T-helper 22 cell (primary cell): ENCODE measurements around the gene P3H3.

Source experiments
- DNase-seq: peaks from one replicate; pipeline ENCODE4 v3.0.0-alpha.2; 2020; ENCODE audit warnings: low read depth

P3H3 gene

DNA sequence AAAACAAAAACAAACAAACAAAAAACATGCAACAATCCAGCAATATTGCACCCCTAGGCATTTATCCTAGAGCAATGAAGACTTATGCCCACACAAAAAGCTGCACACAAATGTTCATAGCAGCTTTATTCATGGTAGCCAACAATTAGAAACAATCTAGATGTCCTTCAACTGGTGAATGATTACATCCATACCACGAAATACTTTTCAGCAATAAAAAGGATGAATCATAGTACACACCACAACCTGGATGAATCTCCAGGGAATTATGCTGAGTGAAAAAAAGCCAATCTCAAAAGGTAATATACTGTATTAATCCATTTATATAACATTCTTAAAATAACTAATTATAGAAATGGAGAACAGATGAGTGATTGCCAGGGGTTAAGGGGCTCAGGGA is 21.0 kb upstream of the P3H3 start:
- DNase-seq, result no peak

DNA sequence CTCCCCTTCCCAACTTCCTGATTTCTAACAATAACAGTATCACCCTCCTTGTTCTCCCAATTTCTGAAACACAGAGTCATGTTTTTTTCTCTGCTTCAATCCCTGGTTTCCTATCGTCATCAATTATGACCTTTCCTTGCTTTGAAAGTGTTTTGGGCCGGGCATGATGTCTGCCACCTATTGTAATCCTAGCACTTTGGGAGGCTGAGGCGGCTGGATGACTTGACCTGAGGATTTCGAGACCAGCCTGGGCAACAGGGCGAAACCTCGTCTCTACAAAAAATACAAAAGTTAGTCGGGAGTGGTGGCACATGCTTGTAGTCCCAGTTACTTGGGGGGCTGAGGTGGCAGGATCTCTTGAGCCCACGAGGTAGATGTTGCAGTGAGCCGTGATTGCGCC is 19.2 kb upstream of the P3H3 start:
- DNase-seq, result no peak

DNA sequence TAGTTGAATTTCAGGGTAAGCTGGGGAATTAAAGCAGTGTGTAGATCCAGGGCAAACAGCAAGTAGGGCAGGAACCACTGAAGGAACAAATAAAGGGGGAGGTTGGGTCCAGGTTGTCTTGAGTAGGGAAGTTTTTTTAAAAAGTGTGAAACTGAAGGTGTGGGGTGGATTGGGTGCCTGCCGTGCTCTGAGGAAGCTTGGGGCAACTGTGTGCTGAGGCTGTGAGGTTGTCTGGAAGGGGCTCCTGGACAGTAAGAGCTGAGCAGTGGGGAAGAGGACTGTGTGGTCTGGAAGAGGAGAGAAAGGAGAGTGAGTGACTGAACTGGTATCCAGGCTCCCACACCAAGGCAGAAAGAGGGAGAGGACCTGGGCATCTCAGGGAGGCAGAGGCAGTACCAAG is 17.4 kb upstream of the P3H3 start:
- DNase-seq, result no peak

DNA sequence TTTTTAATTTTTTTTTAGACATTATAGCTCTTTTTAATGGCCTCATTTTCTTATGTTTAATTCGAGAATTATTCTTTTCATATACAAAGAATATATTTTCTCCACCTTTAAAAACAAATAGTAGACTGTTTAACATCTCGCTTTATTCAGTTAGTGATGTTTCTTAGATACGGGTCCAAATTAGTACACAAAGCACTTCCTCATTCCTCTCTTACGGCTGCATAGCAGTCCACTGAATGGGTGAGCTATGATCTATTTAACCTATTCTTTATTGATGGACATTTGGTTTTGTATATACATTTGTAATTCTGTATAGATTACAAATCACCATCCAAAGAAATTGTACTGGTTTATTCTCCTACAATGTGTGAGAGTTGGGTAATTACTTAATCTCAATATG is 14.8 kb upstream of the P3H3 start:
- DNase-seq, result no peak

DNA sequence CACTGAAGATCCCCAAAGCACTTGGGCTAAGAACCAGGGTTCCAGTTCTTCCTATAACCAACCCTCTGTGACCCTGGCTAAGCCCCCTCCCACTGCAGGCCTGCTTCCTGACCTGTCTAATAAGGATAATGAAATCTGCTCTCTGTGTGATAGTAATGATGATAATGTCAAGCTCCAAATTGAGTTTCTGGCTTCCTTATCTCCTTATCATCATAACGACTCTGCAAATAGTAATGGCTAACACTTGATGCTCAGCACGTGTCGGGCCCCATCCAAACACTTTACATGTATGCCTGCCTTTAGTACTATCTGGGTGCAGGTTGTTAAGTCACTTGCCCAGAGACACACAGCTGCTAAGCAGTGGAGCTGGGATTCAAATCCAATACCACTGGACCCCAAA is 11.6 kb upstream of the P3H3 start:
- no peak for DNase-seq

DNA sequence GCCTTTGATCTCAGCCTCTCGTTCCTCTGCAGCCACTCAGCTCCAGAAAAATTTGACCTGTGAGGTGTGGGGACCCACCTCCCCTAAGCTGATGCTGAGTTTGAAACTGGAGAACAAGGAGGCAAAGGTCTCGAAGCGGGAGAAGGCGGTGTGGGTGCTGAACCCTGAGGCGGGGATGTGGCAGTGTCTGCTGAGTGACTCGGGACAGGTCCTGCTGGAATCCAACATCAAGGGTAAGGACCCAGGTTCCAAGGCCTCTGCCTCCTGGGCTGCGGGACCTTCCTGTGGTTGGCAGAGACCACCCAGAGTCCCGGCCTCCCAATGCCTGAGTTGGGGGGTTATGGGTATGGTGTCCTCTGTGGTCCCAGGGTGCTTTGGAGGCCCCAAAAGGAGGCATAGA is 11.1 kb upstream of the P3H3 start:
- no peak for DNase-seq

DNA sequence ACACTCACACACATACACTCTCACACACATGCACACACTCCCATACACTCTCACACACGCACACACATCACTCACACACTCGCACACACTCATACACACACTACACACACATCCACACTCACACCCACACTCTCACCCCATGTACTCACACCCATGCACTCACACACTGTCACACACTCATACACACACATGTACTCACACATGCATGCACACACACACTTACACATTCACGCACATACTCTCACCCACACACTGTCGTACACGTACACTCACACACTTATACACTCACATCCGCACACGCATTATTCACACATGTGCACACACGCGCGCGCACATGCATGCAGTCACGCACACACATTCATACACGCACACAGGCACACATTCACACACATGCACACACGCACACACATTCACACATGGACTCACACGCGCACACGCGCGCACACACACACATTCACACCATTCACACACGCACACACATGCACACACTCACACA is 10.5 kb upstream of the P3H3 start:
- no peak for DNase-seq

DNA sequence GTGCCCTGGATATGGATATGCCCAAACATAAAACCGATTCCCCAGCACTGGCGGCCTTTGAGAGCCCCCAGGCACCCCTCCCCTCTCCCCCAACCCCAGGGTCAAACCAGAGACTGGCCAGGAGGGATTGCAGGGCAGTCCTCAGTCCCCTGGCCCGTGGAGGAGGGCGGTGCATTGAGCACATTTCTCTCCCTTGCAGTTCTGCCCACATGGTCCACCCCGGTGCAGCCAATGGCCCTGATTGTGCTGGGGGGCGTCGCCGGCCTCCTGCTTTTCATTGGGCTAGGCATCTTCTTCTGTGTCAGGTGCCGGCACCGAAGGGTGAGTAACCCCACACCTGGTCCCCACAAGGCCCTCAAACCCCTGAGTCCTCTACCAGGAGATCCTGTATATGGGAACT is 10.0 kb upstream of the P3H3 start:
- no peak for DNase-seq

DNA sequence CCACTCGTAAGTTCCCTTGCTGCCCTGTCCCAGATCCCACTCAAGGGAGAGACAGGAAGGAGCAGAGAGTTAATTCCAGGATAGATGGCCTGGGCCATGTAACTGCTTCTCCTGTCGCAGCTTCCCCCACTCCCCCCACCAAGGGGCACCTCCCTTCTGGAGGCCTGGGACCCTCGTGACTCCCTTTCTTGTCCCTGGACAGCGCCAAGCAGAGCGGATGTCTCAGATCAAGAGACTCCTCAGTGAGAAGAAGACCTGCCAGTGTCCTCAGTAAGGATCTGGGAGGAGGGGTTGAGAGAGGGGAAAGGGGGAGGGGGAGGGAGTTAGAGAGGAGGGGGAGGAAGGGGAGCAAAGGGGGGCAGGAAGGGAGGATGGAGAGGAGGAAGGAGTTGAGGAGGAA is 9.6 kb upstream of the P3H3 start:
- DNase-seq, result no peak

DNA sequence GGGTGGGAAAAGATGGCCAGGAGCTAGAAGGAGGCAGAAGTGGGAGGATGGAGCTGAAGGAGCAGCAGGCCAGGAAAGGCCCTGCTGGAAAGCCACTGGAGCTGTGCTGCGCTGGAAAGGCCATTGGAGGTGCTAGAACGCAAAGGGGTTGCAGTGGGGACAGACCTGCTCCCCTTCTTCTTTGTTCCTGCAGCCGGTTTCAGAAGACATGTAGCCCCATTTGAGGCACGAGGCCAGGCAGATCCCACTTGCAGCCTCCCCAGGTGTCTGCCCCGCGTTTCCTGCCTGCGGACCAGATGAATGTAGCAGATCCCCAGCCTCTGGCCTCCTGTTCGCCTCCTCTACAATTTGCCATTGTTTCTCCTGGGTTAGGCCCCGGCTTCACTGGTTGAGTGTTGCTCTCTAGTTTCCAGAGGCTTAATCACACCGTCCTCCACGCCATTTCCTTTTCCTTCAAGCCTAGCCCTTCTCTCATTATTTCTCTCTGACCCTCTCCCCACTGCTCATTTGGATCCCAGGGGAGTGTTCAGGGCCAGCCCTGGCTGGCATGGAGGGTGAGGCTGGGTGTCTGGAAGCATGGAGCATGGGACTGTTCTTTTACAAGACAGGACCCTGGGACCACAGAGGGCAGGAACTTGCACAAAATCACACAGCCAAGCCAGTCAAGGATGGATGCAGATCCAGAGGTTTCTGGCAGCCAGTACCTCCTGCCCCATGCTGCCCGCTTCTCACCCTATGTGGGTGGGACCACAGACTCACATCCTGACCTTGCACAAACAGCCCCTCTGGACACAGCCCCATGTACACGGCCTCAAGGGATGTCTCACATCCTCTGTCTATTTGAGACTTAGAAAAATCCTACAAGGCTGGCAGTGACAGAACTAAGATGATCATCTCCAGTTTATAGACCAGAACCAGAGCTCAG is 8.8 kb upstream of the P3H3 start:
- no peak for DNase-seq

DNA sequence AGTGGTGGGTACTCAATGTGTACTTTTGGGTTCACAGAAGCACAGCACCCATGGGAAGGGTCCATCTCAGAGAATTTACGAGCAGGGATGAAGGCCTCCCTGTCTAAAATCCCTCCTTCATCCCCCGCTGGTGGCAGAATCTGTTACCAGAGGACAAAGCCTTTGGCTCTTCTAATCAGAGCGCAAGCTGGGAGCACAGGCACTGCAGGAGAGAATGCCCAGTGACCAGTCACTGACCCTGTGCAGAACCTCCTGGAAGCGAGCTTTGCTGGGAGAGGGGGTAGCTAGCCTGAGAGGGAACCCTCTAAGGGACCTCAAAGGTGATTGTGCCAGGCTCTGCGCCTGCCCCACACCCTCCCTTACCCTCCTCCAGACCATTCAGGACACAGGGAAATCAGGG is 8.0 kb upstream of the P3H3 start:
- DNase-seq, result no peak

DNA sequence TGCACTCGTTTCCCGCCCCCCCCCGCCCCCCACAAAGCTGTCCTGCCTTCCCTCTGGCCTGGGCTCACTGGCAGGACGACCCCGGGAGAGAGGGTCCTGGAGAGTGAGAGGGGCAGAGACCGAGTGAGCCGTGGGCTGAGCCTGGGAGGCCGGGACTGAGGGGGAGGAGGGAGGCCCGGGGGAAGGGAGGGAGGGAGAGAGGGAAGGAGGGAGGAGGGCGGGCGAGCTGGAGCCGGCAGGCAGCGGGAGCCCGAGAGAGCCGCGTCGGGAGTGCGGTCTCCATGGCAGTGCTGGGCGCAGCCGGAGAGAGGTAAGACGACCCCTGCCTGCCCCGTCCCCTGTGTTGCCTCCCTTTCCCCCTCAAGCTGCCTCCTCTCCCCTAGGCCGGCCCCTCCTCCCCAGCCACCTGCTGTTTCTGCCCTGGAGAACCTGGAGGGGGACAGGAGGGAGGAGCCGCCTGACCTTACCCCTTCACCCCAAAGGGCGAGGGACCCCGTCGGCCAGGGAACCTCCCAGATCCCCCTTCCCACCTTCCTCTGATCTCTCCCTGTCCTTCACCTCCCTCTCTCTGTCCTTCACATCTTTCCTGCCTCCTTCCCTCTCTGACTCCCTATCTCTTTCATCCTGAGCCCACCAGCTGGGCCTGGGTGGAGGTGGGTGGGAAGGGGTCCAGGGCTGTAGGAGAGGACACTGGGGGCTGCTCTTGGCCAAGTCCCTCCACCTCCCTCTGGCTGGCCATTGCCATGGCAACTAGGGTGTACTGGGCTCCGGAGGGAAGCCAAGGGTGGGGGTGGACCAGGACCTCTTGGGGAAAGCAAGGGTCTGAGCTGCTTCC is 6.4 kb upstream of the P3H3 start, which contains the start of gene GPR162:
GPR162 (plus strand) TSS at position 231 of the 835 bp plus-strand sequence. CDS start 2,078 bp downstream, outside the sequence.
- DNase-seq, result no peak

DNA sequence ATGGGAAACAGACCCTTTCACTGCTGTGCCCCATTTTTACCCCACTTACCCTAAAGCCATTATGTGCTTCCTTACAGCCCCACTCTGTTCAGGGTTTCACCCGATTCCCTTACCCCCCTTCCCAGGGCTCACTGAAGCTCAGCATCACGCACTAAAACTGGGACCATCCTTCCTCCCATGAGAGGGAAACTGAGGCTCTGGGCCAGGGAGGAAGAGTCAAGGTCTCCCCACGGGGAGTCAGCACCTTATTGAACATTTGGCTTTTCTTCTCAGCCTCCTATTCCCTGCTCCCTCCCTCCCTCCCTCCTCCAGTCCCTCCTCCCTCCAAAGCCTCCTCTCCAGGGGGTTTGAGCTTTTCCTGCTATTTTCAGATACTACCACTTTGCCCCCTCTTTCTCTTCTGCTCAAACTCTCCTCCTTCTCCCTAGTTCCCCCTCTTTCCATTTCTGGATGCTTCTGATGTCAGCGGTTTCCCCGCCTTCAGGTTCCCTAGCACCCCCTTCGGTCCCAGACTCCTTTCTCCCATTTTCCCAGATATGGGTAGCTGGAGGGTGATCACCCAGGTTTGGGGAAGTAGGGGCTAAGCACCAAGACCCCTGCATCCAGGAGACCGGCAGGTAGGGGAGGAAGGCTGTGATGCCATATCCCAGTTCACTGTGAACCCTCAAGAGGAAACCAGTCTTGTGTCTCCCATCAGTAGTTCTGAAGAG is 5.6 kb upstream of the P3H3 start:
- DNase-seq, result no peak

DNA sequence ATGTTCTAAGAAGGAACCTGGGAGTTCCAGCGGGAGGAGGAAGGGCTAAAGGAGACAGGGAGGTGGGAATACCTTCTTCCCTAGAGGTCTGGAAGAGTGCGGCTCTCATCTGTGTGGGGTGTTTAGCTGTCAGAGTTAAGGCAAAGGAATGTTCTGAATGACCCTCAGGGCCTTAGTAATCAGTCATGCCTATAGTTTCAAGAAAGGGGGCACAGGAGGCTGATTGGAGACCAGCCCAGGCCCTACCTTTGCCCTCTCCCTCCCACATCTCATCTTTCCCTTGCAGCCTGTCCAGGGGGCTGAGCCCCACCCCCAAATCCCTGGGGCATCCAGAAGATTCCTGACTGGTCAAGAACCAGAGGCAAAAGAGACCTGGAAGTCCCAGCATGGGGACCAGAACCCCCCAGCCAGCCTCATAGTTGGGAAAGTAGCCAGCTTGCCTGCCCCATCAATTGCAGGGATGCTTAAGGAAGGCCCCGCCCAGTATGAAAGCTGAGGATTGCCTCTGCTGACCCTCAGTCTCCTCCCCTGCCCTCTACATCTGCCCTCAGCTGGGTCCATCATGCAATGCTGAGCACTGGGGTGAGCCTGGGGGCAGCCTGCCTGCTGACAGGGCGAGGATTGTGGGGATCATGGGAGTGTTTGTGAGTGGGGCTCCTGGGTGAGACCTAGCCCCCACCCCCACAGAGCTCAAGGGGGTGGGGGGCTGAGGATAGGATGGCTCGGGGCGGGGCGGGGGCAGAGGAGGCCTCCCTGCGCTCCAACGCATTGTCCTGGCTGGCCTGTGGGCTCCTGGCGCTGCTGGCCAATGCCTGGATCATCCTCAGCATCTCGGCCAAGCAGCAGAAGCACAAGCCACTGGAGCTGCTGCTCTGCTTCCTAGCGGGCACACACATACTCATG is 4.8 kb upstream of the P3H3 start:
- no peak for DNase-seq

DNA sequence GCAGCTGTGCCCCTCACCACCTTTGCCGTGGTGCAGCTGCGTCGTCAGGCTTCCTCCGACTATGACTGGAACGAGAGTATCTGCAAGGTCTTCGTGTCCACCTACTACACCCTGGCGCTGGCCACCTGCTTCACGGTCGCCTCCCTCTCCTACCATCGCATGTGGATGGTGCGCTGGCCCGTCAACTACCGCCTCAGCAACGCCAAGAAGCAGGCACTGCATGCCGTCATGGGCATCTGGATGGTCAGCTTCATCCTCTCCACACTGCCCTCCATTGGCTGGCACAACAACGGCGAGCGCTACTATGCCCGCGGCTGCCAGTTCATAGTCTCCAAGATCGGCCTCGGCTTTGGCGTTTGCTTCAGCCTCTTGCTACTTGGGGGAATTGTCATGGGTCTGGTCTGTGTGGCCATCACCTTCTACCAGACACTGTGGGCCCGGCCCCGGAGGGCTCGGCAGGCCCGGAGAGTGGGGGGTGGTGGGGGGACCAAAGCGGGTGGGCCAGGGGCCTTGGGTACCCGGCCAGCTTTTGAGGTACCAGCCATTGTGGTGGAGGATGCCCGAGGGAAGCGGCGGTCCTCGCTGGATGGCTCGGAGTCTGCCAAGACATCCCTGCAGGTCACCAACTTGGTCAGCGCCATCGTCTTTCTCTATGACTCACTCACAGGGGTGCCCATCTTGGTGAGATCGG is 4.0 kb upstream of the P3H3 start:
- no peak for DNase-seq

DNA sequence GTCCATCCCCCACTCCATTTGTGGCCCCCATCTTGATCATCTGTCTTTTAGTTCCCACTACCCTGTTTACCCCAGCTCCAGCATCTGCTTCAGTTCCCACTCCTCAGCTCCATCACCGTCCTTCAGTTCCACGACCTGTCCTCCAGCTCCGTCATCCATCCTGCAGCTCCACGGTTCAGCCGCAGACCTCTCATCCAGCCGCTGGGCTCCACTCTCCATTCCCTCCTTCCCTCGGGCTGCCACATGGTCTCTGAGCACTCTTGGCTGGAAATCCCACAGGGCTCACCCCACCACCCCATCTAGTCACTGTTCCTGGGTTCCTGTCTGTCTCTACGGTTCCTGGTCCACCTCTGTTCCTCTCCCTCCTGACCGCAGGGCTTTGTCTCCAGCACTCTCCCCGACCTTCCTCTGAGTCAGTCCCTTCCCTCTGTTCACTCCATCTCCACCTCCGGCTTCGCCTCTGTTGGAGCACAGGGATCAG is 3.3 kb upstream of the P3H3 start:
- DNase-seq, result no peak

DNA sequence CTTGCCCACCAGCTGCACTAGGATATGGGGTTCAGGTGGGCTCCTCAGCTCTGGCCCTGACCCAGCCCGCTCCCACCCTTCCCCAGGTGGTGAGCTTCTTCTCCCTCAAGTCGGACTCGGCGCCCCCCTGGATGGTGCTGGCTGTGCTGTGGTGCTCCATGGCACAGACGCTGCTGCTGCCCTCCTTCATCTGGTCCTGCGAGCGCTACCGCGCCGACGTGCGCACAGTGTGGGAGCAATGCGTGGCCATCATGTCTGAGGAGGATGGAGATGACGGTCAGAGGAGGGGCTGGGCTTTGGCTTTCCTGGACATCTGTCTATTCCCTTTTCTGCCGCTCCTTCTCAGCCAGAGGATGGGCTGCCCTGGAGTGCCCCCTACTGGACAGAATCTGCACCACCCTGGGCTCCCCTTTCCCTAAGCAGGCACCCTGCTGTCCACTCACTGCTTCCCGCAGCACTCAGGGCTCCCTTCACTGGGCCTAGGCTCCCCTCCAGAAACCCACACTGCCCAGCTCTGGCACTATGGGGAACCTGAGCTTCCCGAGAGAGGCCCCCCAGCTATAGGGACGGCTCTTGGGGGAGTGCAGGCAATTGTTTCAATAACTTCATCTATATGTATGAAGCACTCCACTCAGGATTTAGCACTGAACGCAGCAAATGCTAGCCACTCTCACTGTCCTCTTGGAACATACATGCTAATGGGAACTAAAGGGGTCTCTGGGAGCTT is 2.6 kb upstream of the P3H3 start:
- peak; percentile 41 for DNase-seq

DNA sequence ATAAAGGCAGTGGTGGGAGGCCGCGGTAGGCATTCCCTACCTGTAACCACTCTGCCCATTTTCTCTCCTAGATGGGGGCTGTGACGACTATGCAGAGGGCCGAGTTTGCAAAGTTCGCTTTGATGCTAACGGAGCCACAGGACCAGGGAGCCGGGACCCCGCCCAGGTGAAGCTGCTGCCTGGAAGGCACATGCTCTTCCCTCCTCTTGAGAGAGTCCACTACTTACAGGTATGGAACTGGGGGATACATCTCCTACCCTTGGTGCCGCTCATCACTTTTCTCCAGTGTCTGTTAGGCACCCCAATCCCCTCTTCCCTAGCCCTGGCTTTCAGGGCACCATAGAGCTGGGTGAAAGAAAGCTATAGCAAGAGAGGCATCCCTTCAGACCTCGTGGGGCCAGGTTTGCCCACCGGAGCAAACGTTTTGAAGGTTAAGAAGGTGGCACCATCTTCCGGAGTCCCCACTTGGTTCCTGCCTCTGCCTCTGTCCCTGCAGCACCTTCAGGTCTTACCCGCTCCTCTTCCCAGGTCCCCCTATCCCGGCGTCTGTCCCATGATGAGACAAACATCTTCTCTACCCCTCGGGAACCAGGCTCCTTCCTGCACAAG is 2.0 kb upstream of the P3H3 start:
- no peak for DNase-seq

DNA sequence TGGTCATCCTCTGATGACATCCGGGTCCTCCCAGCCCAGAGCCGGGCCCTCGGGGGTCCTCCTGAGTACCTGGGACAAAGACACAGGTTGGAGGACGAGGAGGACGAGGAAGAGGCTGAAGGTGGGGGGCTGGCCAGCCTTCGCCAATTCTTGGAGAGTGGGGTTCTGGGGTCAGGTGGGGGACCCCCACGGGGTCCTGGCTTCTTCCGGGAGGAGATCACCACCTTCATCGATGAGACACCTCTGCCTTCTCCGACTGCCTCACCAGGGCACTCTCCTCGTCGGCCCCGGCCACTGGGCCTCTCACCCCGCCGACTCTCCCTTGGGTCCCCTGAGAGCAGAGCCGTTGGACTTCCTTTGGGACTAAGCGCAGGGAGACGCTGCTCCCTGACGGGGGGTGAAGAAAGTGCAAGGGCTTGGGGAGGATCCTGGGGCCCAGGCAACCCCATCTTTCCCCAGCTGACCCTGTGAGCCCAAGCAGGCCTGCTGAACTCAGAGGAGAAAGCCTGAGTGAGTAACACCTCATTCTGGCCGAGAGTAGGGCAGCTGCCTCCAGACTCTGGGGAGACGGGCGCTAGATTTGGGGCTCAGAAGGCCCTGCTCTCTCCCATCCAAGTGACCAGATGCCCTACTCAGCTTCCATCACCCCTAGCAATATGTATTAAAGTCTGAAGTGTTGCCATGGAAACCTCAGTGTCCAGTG is 1.3 kb upstream of the P3H3 start:
- no peak for DNase-seq
